K562 (cell line): ENCODE data around the gene STOX2. TPM values are rescaled to one million over a fixed set of nuclear protein-coding genes. Genes with fewer than 3 reads are reported as not detected.

Experiments used
- ATAC-seq: fragments of 200-7000 bp; cut with Tn5 transposase; 3 replicates; pipeline ENCODE4 v1.9.1; 2020; ENCODE audit warnings: moderate library complexity
- BruUV-seq: library from RNA; stranded (reverse); fragments of 400-500 nt; replicated peaks from 2 replicates; lab custom pipeline; 2021; lab: Mats Ljungman, UMichigan
- CTCF ChIA-PET: fragments of 300-600 bp; formaldehyde crosslinking; extraction: SDS; loops from one replicate; lab custom pipeline; 2021; ENCODE audit warnings: low intra/inter-chr PET ratio; lab: Yijun Ruan, JAX
- POLR2A ChIA-PET: fragments of 300-600, 350-650 bp; sonication (Branson Sonifier 250); formaldehyde crosslinking; extraction: SDS; loops from one replicate; lab custom pipeline; 2021; ENCODE audit warnings: antibody characterized with exemption, inconsistent platforms; lab: Yijun Ruan, JAX
- DNase-seq, 4 experiments: peaks; one replicate each; pipeline versions ENCODE4 v3.0.0 to v3.0.0-alpha.2; 2011 to 2018; ENCODE audit warnings: low spot score in 3 of 4, mixed read lengths in 3 of 4; ENCODE audit errors: extremely low read depth in 1 of 4
- FAIRE-seq: peaks from 2 replicates; lab custom pipeline; 2011; peaks lifted over from hg19 to GRCh38; lab: Jason Lieb, UNC
- H2AFZ ChIP-seq: 2 replicates; pipeline ENCODE4 v1.6.0; 2011; ENCODE audit warnings: low read depth, low read length, control low read depth, inconsistent platforms
- H3K27ac ChIP-seq: fragments of 200-600 bp; 3 replicates; pipeline ENCODE4 v1.8.0; 2011; ENCODE audit warnings: low read depth, mild to moderate bottlenecking, control low read depth, inconsistent platforms, low read length, moderate library complexity, mixed read lengths; ENCODE audit errors: extremely low read depth
- H3K27me3 ChIP-seq, 2 experiments: fragments of 300-600 bp in 1 of 2; 2 replicates in 1 of 2; 3 replicates in 1 of 2; pipeline versions ENCODE4 v1.6.0 to v1.8.0; 2011; ENCODE audit warnings: inconsistent platforms in 2 of 2, low read length in 2 of 2, mild to moderate bottlenecking in 1 of 2, mixed read lengths in 1 of 2, moderate library complexity in 1 of 2; ENCODE audit not compliant: control insufficient read depth in 2 of 2, insufficient read depth in 2 of 2
- H3K36me3 ChIP-seq: fragments of 300-600 bp; 3 replicates; pipeline ENCODE4 v1.8.0; 2011; ENCODE audit warnings: mild to moderate bottlenecking, low read length, inconsistent platforms; ENCODE audit not compliant: control insufficient read depth, insufficient read depth
- H3K4me1 ChIP-seq, 2 experiments: fragments of 200-600 bp in 1 of 2; replicated peaks in 1 of 2; 2 replicates in 1 of 2; 3 replicates in 1 of 2; pipeline versions ENCODE4 v1.5.1 to v1.8.0; 2011; ENCODE audit warnings: inconsistent platforms in 2 of 2, low read length in 2 of 2, mild to moderate bottlenecking in 1 of 2, mixed read lengths in 1 of 2, moderate library complexity in 1 of 2; ENCODE audit not compliant: control insufficient read depth in 2 of 2, insufficient read depth in 2 of 2
- H3K4me2 ChIP-seq: 2 replicates; pipeline ENCODE4 v1.6.1; 2011; ENCODE audit warnings: low read length, control low read depth, inconsistent platforms, mixed read lengths; ENCODE audit not compliant: insufficient read depth
- H3K4me3 ChIP-seq: fragments of 200-600 bp; sonication (generic), shearing (Covaris generic); 2 replicates; pipeline ENCODE4 v1.5.1; 2016; ENCODE audit warnings: control low read depth, inconsistent platforms
- H3K79me2 ChIP-seq: fragments of 200-600 bp; 3 replicates; pipeline ENCODE4 v1.8.0; 2011; ENCODE audit warnings: low read length, inconsistent platforms; ENCODE audit not compliant: control insufficient read depth, insufficient read depth
- H3K9ac ChIP-seq, 2 experiments: 2 replicates each; pipeline versions ENCODE4 v1.6.0 to v1.6.1; 2011; ENCODE audit warnings: low read depth in 2 of 2, low read length in 2 of 2, control low read depth in 1 of 2, inconsistent platforms in 1 of 2, mild to moderate bottlenecking in 1 of 2, mixed read lengths in 1 of 2; ENCODE audit not compliant: insufficient read depth in 1 of 2
- H3K9me1 ChIP-seq: one replicate; pipeline ENCODE4 v1.6.0; 2011; ENCODE audit warnings: inconsistent platforms, mild to moderate bottlenecking, low read length, moderate library complexity; ENCODE audit not compliant: control insufficient read depth, insufficient read depth
- H3K9me3 ChIP-seq: replicated peaks from 2 replicates; pipeline ENCODE4 v1.5.1; 2011; ENCODE audit warnings: low read depth, low read length, inconsistent platforms; ENCODE audit not compliant: control insufficient read depth, insufficient read depth
- H4K20me1 ChIP-seq: replicated peaks from 2 replicates; pipeline ENCODE4 v1.6.1; 2011; ENCODE audit warnings: low read length, inconsistent platforms, mixed read lengths; ENCODE audit not compliant: control insufficient read depth, insufficient read depth
- CREB5 ChIP-seq: fragments of 250-450 bp; sonication (Bioruptor Pico); IDR thresholded peaks from 2 replicates; pipeline ENCODE4 v1.5.0; 2020; ENCODE audit warnings: mild to moderate bottlenecking
- CREM ChIP-seq: IDR thresholded peaks from 2 replicates; pipeline ENCODE4 v1.6.1; 2014; ENCODE audit warnings: antibody characterized with exemption, low read depth
- MBD2 ChIP-seq: sonication (generic); IDR thresholded peaks from 2 replicates; pipeline ENCODE4 v1.6.1; 2016; ENCODE audit warnings: low read depth, borderline replicate concordance
- SMC3 ChIP-seq: conservative IDR thresholded peaks from 2 replicates; pipeline ENCODE4 v1.6.1; 2011; ENCODE audit warnings: low read depth, low read length, improper control_type of control experiment; ENCODE audit not compliant: insufficient read depth
- WGBS: fragments of 100-300 bp; shearing (Covaris generic); methylation state at CpG from one replicate; pipeline ENCODE4 v1.1.6; 2016; ENCODE audit warnings: low coverage, mixed read lengths; ENCODE audit not compliant: insufficient coverage; ENCODE audit errors: missing lambda C conversion rate; 5-methylcytosine and 5-hydroxymethylcytosine counted together
- in situ Hi-C: fragments of 300-500 bp; cut with MboI; formaldehyde crosslinking; loops from 4 replicates; pipeline ENCODE4 v1.15.0; 2018; ENCODE audit warnings: inconsistent platforms, mixed read lengths
- intact Hi-C: fragments of 100-400 bp; cut with micrococcal nuclease; formaldehyde crosslinking; loops from 2 replicates; pipeline ENCODE4 v1.14.2; 2022
- polyA plus RNA-seq, 8 experiments: library from polyadenylated mRNA; depleted of rRNA in 4 of 8; stranded (reverse) in 5 of 8; unstranded in 3 of 8; fragments of >200 nt; fragmentation: Nextera tagmentation in 2 of 8; fragmentation: Illumina TruSeq in 1 of 8; extraction: Ambion mirVana in 2 of 8; extraction: Trizol in 1 of 8; gene quantifications; 2 replicates each; pipeline versions ENCODE4 v1.2.1 to v1.2.3, GENCODE V29; 2011 to 2014; ENCODE audit warnings: inconsistent platforms in 1 of 8, missing spikeins in 1 of 8
- total RNA-seq, 7 experiments: library from RNA; depleted of rRNA in 6 of 7; stranded (reverse); fragments of >200 nt in 6 of 7; fragmentation: Illumina TruSeq in 2 of 7; extraction: Trizol in 2 of 7; gene quantifications; 2 replicates each; pipeline versions ENCODE4 v1.2.1 to v1.2.3, GENCODE V29; 2011 to 2021; ENCODE audit warnings: low replicate concordance in 1 of 7

STOX2 gene
- total and polyA plus RNA-seq, 9 of the 15 experiments (the other 6 are each of a cell fraction or from before 2014, with no cell fraction given) = not detected

DNA sequence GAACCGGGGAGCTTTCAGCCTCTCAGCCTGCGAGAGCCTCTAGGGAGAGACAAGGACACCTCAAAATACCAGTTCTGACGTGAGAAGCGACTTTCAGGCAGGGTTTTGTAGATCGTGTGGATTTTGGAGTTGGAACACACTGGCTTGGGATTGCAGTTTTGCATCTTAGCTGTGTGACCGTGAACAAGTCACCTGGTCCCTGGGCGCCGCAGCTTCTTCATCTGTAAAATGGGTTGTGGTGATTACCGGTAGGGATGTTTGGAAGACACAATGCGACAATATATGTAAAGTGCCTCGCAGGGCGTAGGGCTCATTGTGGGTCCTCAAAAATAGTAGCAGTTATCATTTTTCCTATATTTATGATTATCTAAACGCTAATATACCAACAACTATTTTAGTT lies 43.7 kb upstream of the STOX2 start:
- Histone ChIP-seq H4K20me1 (no peaks in the 10 kb centered on the region), H3K9me1 (no peaks in the 10 kb centered on the region), H3K9me3 (no peaks in the 10 kb centered on the region), H3K27ac (no peak overlapping the region), H3K4me2 (no peak overlapping the region)
- ChIA-PET POLR2A (no interaction called here), CTCF (no interaction called here)
- in situ Hi-C loops = no loop called here
- TF ChIP-seq CREM (no peak), CREB5 (CRISPR knock-in tag) (no peak), SMC3 (no peak), MBD2 (no peak)
- TF ChIP-seq, all 486 proteins: peak for 0
- no peak overlapping the region for H3K4me3 ChIP-seq
- no peak overlapping the region for H3K9ac ChIP-seq
- intact Hi-C loops = no loop called here
- WGBS = 0% methylated on average over 13 of the region's 13 CpGs
- peaks cover 26 to 49% of the 10 kb centered on the region in 2 experiments for H3K27me3 ChIP-seq
- BruUV-seq = no TSS peak
- ATAC-seq = no peak
- no peaks in the 10 kb centered on the region for H3K4me1 ChIP-seq
- no peak overlapping the region for H2AFZ ChIP-seq
- no peak for DNase-seq
- no peak for FAIRE-seq
- no peaks in the 10 kb centered on the region for H3K36me3 ChIP-seq
- H3K79me2 ChIP-seq = no peaks in the 10 kb centered on the region
